K562 (cell line): ENCODE results near the gene WDR35. TPM values are rescaled to one million over a fixed set of nuclear protein-coding genes. Genes with fewer than 3 reads are reported as not detected.

Source experiments
- ATAC-seq: fragments of 200-7000 bp; cut with Tn5 transposase; 3 replicates; pipeline ENCODE4 v1.9.1; 2020; ENCODE audit warnings: moderate library complexity
- BruUV-seq: library from RNA; stranded (reverse); fragments of 400-500 nt; replicated peaks from 2 replicates; lab custom pipeline; 2021; lab: Mats Ljungman, UMichigan
- CTCF ChIA-PET: fragments of 300-600 bp; formaldehyde crosslinking; extraction: SDS; loops from one replicate; lab custom pipeline; 2021; ENCODE audit warnings: low intra/inter-chr PET ratio; lab: Yijun Ruan, JAX
- POLR2A ChIA-PET: fragments of 300-600, 350-650 bp; sonication (Branson Sonifier 250); formaldehyde crosslinking; extraction: SDS; loops from one replicate; lab custom pipeline; 2021; ENCODE audit warnings: antibody characterized with exemption, inconsistent platforms; lab: Yijun Ruan, JAX
- DNase-seq, 4 experiments: peaks; one replicate each; pipeline versions ENCODE4 v3.0.0 to v3.0.0-alpha.2; 2011 to 2018; ENCODE audit warnings: low spot score in 3 of 4, mixed read lengths in 3 of 4; ENCODE audit errors: extremely low read depth in 1 of 4
- FAIRE-seq: peaks from 2 replicates; lab custom pipeline; 2011; peaks lifted over from hg19 to GRCh38; lab: Jason Lieb, UNC
- H2AFZ ChIP-seq: 2 replicates; pipeline ENCODE4 v1.6.0; 2011; ENCODE audit warnings: low read depth, low read length, control low read depth, inconsistent platforms
- H3K27ac ChIP-seq: fragments of 200-600 bp; 3 replicates; pipeline ENCODE4 v1.8.0; 2011; ENCODE audit warnings: low read depth, mild to moderate bottlenecking, control low read depth, inconsistent platforms, low read length, moderate library complexity, mixed read lengths; ENCODE audit errors: extremely low read depth
- H3K27me3 ChIP-seq, 2 experiments: fragments of 300-600 bp in 1 of 2; 2 replicates in 1 of 2; 3 replicates in 1 of 2; pipeline versions ENCODE4 v1.6.0 to v1.8.0; 2011; ENCODE audit warnings: inconsistent platforms in 2 of 2, low read length in 2 of 2, mild to moderate bottlenecking in 1 of 2, mixed read lengths in 1 of 2, moderate library complexity in 1 of 2; ENCODE audit not compliant: control insufficient read depth in 2 of 2, insufficient read depth in 2 of 2
- H3K36me3 ChIP-seq: fragments of 300-600 bp; 3 replicates; pipeline ENCODE4 v1.8.0; 2011; ENCODE audit warnings: mild to moderate bottlenecking, low read length, inconsistent platforms; ENCODE audit not compliant: control insufficient read depth, insufficient read depth
- H3K4me1 ChIP-seq, 2 experiments: fragments of 200-600 bp in 1 of 2; replicated peaks in 1 of 2; 2 replicates in 1 of 2; 3 replicates in 1 of 2; pipeline versions ENCODE4 v1.5.1 to v1.8.0; 2011; ENCODE audit warnings: inconsistent platforms in 2 of 2, low read length in 2 of 2, mild to moderate bottlenecking in 1 of 2, mixed read lengths in 1 of 2, moderate library complexity in 1 of 2; ENCODE audit not compliant: control insufficient read depth in 2 of 2, insufficient read depth in 2 of 2
- H3K4me2 ChIP-seq: 2 replicates; pipeline ENCODE4 v1.6.1; 2011; ENCODE audit warnings: low read length, control low read depth, inconsistent platforms, mixed read lengths; ENCODE audit not compliant: insufficient read depth
- H3K4me3 ChIP-seq: fragments of 200-600 bp; sonication (generic), shearing (Covaris generic); 2 replicates; pipeline ENCODE4 v1.5.1; 2016; ENCODE audit warnings: control low read depth, inconsistent platforms
- H3K79me2 ChIP-seq: fragments of 200-600 bp; 3 replicates; pipeline ENCODE4 v1.8.0; 2011; ENCODE audit warnings: low read length, inconsistent platforms; ENCODE audit not compliant: control insufficient read depth, insufficient read depth
- H3K9ac ChIP-seq, 2 experiments: 2 replicates each; pipeline versions ENCODE4 v1.6.0 to v1.6.1; 2011; ENCODE audit warnings: low read depth in 2 of 2, low read length in 2 of 2, control low read depth in 1 of 2, inconsistent platforms in 1 of 2, mild to moderate bottlenecking in 1 of 2, mixed read lengths in 1 of 2; ENCODE audit not compliant: insufficient read depth in 1 of 2
- H3K9me1 ChIP-seq: one replicate; pipeline ENCODE4 v1.6.0; 2011; ENCODE audit warnings: inconsistent platforms, mild to moderate bottlenecking, low read length, moderate library complexity; ENCODE audit not compliant: control insufficient read depth, insufficient read depth
- H3K9me3 ChIP-seq: replicated peaks from 2 replicates; pipeline ENCODE4 v1.5.1; 2011; ENCODE audit warnings: low read depth, low read length, inconsistent platforms; ENCODE audit not compliant: control insufficient read depth, insufficient read depth
- H4K20me1 ChIP-seq: replicated peaks from 2 replicates; pipeline ENCODE4 v1.6.1; 2011; ENCODE audit warnings: low read length, inconsistent platforms, mixed read lengths; ENCODE audit not compliant: control insufficient read depth, insufficient read depth
- ESRRB ChIP-seq: fragments of 250-450 bp; sonication (Bioruptor Pico); IDR thresholded peaks from 2 replicates; pipeline ENCODE4 v1.5.0; 2020; ENCODE audit warnings: mild to moderate bottlenecking, moderate library complexity, borderline replicate concordance
- EZH2 ChIP-seq: IDR thresholded peaks from 2 replicates; pipeline ENCODE4 v1.6.1; 2012; ENCODE audit warnings: low read depth, mild to moderate bottlenecking, inconsistent platforms, low read length, borderline replicate concordance
- KHSRP ChIP-seq: fragments of 450-650 bp; IDR thresholded peaks from 2 replicates; pipeline ENCODE4 v1.6.1; 2017
- MTA2 ChIP-seq: fragments of 450-650 bp; IDR thresholded peaks from 2 replicates; pipeline ENCODE4 v1.6.1; 2016; ENCODE audit warnings: low read depth
- POLR3G ChIP-seq: IDR thresholded peaks from 2 replicates; pipeline ENCODE4 v1.6.1; 2011; ENCODE audit not compliant: insufficient read length, insufficient replicate concordance; ENCODE audit errors: extremely low read depth
- SIX5 ChIP-seq, 2 experiments: IDR thresholded peaks; 2 replicates each; pipeline ENCODE4 v1.6.1; 2011; ENCODE audit warnings: low read length in 2 of 2, borderline replicate concordance in 1 of 2, low read depth in 1 of 2, mild to moderate bottlenecking in 1 of 2, moderate library complexity in 1 of 2; ENCODE audit not compliant: insufficient read depth in 1 of 2
- SMARCB1 ChIP-seq: IDR thresholded peaks from 2 replicates; pipeline ENCODE4 v1.6.1; 2011; ENCODE audit warnings: improper control_type of control experiment, low read depth; ENCODE audit not compliant: insufficient read length
- TRIM24 ChIP-seq, 2 experiments: fragments of 450-650 bp; IDR thresholded peaks; 2 replicates each; pipeline ENCODE4 v1.6.1; 2016
- ZNF174 ChIP-seq: fragments of 250-450 bp; sonication (Bioruptor Pico); IDR thresholded peaks from 2 replicates; pipeline ENCODE4 v1.4.0; 2020; ENCODE audit warnings: mild to moderate bottlenecking
- WGBS: fragments of 100-300 bp; shearing (Covaris generic); methylation state at CpG from one replicate; pipeline ENCODE4 v1.1.6; 2016; ENCODE audit warnings: low coverage, mixed read lengths; ENCODE audit not compliant: insufficient coverage; ENCODE audit errors: missing lambda C conversion rate; 5-methylcytosine and 5-hydroxymethylcytosine counted together
- in situ Hi-C: fragments of 300-500 bp; cut with MboI; formaldehyde crosslinking; loops from 4 replicates; pipeline ENCODE4 v1.15.0; 2018; ENCODE audit warnings: inconsistent platforms, mixed read lengths
- intact Hi-C: fragments of 100-400 bp; cut with micrococcal nuclease; formaldehyde crosslinking; loops from 2 replicates; pipeline ENCODE4 v1.14.2; 2022
- polyA plus RNA-seq, 8 experiments: library from polyadenylated mRNA; depleted of rRNA in 4 of 8; stranded (reverse) in 5 of 8; unstranded in 3 of 8; fragments of >200 nt; fragmentation: Nextera tagmentation in 2 of 8; fragmentation: Illumina TruSeq in 1 of 8; extraction: Ambion mirVana in 2 of 8; extraction: Trizol in 1 of 8; gene quantifications; 2 replicates each; pipeline versions ENCODE4 v1.2.1 to v1.2.3, GENCODE V29; 2011 to 2014; ENCODE audit warnings: inconsistent platforms in 1 of 8, missing spikeins in 1 of 8
- total RNA-seq, 7 experiments: library from RNA; depleted of rRNA in 6 of 7; stranded (reverse); fragments of >200 nt in 6 of 7; fragmentation: Illumina TruSeq in 2 of 7; extraction: Trizol in 2 of 7; gene quantifications; 2 replicates each; pipeline versions ENCODE4 v1.2.1 to v1.2.3, GENCODE V29; 2011 to 2021; ENCODE audit warnings: low replicate concordance in 1 of 7
- TF ChIP-seq, protein P1 (sequence below): fragments of 250-450 bp; sonication (Bioruptor Pico); IDR thresholded peaks from 2 replicates; pipeline ENCODE4 v1.4.0; 2020; ENCODE audit warnings: mild to moderate bottlenecking
- TF ChIP-seq, protein P2 (sequence below): IDR thresholded peaks from 2 replicates; pipeline ENCODE4 v1.6.1; 2016; ENCODE audit warnings: missing genetic modification characterization, missing compliant biosample characterization
- TF ChIP-seq, protein P3 (sequence below): sonication (generic); formaldehyde crosslinking; IDR thresholded peaks from 2 replicates; pipeline ENCODE4 v1.5.0; 2020; ENCODE audit warnings: missing genetic modification reagents
- TF ChIP-seq, protein P4 (sequence below): fragments of 250-450 bp; sonication (Bioruptor Pico); IDR thresholded peaks from 2 replicates; pipeline ENCODE4 v1.9.0; 2021; ENCODE audit warnings: mild to moderate bottlenecking, inconsistent platforms
- TF ChIP-seq, protein P5 (sequence below), 2 experiments: fragments of 250-450 bp in 1 of 2; fragments of 450-650 bp in 1 of 2; sonication (Bioruptor Pico) in 1 of 2; IDR thresholded peaks; 2 replicates each; pipeline versions ENCODE4 v1.6.1 to v1.8.0; 2016 to 2021; ENCODE audit warnings: mild to moderate bottlenecking in 2 of 2, moderate library complexity in 2 of 2, missing compliant biosample characterization in 1 of 2, missing genetic modification characterization in 1 of 2

WDR35 gene
- total and polyA plus RNA-seq, 9 of the 15 experiments (the other 6 are each of a cell fraction or from before 2014, with no cell fraction given), result 3.3 to 13.1 (median 8.0) TPM

DNA sequence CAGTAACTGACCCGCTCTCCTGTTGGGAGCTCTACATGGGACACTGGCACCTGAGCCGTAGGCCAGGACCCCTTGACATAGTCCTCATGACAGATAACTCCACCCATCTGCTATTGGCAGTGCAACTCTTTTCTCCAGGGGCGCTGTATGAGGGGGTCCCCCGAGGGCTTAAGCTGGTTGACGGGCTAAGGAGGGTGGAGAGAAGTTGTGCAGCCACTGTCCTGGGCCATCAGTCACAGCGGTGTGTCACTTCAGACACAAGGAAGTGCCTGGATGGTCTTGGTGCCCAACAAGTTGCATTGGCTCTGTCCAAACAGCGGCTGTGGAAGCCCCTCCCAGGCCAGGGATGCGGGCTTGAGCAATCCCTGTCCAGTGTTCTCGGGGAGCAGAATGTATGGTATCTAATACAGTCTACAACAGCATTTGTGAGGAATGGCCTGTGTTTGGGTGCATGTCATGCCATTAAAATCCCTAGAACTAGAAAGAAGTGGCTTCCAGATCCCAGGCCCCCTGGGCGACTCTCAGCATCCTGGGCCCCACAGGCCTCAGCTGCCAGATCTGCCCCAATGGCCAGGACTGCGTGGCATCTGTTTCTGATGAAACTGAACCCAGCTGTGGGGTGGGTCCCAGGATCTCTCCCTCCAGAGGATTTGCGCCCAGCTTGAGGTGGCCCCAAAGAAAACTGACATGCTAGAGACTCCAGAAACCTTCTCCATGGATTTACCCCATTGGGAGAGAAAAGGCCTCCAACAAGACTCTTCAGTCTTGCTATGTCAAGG is 111.4 kb downstream of the WDR35 start:
- 39% methylated on average over 12 of the region's 12 CpGs for WGBS
- intact Hi-C loops (no loop called here), in situ Hi-C loops (no loop called here)
- ATAC-seq (no peak), DNase-seq (no peak), FAIRE-seq (no peak)
- no peak overlapping the region for H3K4me2 ChIP-seq
- H3K79me2 ChIP-seq, result no peaks in the 10 kb centered on the region
- no peaks in the 10 kb centered on the region for H3K36me3 ChIP-seq
- no peaks in the 10 kb centered on the region for H3K9me1 ChIP-seq
- no peaks in the 10 kb centered on the region for H4K20me1 ChIP-seq
- H2AFZ ChIP-seq, result no peak overlapping the region
- H3K27ac ChIP-seq, result no peak overlapping the region
- 0 out of 5 replicates have a peak, but pooled peaks cover 0 to 5% of the 10 kb centered on the region in 2 experiments for H3K27me3 ChIP-seq
- no peak overlapping the region for H3K9ac ChIP-seq
- CTCF ChIA-PET, result no interaction called here
- H3K4me3 ChIP-seq, result no peak overlapping the region
- H3K9me3 ChIP-seq, result no peaks in the 10 kb centered on the region
- POLR2A ChIA-PET, result interaction anchor here (0.8 to 0.9 kb wide), 2 partner anchors 25 to 1346 kb away, joined by 3 read pairs; no protein-coding TSS in a partner anchor
- no peaks in the 10 kb centered on the region for H3K4me1 ChIP-seq
- BruUV-seq, result no TSS peak
- no peak for TF ChIP-seq POLR3G
- TF ChIP-seq, protein P1, sequence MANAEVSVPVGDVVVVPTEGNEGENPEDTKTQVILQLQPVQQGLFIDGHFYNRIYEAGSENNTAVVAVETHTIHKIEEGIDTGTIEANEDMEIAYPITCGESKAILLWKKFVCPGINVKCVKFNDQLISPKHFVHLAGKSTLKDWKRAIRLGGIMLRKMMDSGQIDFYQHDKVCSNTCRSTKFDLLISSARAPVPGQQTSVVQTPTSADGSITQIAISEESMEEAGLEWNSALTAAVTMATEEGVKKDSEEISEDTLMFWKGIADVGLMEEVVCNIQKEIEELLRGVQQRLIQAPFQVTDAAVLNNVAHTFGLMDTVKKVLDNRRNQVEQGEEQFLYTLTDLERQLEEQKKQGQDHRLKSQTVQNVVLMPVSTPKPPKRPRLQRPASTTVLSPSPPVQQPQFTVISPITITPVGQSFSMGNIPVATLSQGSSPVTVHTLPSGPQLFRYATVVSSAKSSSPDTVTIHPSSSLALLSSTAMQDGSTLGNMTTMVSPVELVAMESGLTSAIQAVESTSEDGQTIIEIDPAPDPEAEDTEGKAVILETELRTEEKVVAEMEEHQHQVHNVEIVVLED, result no peak
- TF ChIP-seq ZNF174 (CRISPR knock-in tag), result no peak
- TF ChIP-seq KHSRP, result no peak
- TF ChIP-seq, protein P2, sequence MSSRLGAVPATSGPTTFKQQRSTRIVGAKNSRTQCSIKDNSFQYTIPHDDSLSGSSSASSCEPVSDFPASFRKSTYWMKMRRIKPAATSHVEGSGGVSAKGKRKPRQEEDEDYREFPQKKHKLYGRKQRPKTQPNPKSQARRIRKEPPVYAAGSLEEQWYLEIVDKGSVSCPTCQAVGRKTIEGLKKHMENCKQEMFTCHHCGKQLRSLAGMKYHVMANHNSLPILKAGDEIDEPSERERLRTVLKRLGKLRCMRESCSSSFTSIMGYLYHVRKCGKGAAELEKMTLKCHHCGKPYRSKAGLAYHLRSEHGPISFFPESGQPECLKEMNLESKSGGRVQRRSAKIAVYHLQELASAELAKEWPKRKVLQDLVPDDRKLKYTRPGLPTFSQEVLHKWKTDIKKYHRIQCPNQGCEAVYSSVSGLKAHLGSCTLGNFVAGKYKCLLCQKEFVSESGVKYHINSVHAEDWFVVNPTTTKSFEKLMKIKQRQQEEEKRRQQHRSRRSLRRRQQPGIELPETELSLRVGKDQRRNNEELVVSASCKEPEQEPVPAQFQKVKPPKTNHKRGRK, result no peak
- no peak for TF ChIP-seq ESRRB (CRISPR knock-in tag)
- no peak for TF ChIP-seq SIX5 (IDR thresholded peaks at IDR 0.05; ENCODE audit: borderline replicate concordance in 1 of 2, insufficient read depth in 1 of 2, low read depth in 1 of 2, low read length in 2 of 2)
- TF ChIP-seq, protein P3, sequence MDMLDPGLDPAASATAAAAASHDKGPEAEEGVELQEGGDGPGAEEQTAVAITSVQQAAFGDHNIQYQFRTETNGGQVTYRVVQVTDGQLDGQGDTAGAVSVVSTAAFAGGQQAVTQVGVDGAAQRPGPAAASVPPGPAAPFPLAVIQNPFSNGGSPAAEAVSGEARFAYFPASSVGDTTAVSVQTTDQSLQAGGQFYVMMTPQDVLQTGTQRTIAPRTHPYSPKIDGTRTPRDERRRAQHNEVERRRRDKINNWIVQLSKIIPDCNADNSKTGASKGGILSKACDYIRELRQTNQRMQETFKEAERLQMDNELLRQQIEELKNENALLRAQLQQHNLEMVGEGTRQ (CRISPR knock-in tag), result no peak
- TF ChIP-seq MTA2, result no peak
- no peak for TF ChIP-seq EZH2
- TF ChIP-seq, protein P4, sequence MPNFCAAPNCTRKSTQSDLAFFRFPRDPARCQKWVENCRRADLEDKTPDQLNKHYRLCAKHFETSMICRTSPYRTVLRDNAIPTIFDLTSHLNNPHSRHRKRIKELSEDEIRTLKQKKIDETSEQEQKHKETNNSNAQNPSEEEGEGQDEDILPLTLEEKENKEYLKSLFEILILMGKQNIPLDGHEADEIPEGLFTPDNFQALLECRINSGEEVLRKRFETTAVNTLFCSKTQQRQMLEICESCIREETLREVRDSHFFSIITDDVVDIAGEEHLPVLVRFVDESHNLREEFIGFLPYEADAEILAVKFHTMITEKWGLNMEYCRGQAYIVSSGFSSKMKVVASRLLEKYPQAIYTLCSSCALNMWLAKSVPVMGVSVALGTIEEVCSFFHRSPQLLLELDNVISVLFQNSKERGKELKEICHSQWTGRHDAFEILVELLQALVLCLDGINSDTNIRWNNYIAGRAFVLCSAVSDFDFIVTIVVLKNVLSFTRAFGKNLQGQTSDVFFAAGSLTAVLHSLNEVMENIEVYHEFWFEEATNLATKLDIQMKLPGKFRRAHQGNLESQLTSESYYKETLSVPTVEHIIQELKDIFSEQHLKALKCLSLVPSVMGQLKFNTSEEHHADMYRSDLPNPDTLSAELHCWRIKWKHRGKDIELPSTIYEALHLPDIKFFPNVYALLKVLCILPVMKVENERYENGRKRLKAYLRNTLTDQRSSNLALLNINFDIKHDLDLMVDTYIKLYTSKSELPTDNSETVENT (CRISPR knock-in tag), result no peak
- TF ChIP-seq TRIM24 (IDR thresholded peaks at IDR 0.05), result no peak
- TF ChIP-seq SMARCB1, result no peak
- TF ChIP-seq, protein P5, sequence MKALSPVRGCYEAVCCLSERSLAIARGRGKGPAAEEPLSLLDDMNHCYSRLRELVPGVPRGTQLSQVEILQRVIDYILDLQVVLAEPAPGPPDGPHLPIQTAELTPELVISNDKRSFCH (CRISPR knock-in tag; IDR thresholded peaks at IDR 0.05), result no peak
- TF ChIP-seq, protein P5 (tag; IDR thresholded peaks at IDR 0.05), result no peak
